Measurements from ENCODE around the gene UGT3A2.
"Not testable (repeated sequence)": the region's sequence is repeated elsewhere in the genome, so short reads cannot be mapped to it uniquely, and the experiment has no call there.

Gene UGT3A2

GRCh38 chr5:36041537-36041845, 25.2 kb downstream of the UGT3A2 start:
- TF ChIP-seq CTCF (IDR thresholded peaks at IDR 0.05; ENCODE audit: extremely low read depth, insufficient read depth, missing control alignments) = no peak
- in situ Hi-C loops (cut with MboI; ENCODE audit: low pct_unique_long_range_greater_than_20kb, low sequenced_read_pairs, unreplicated experiment) = no loop called here
- no peak for DNase-seq (ENCODE audit: low spot score)

- TF ChIP-seq CTCF (IDR thresholded peaks at IDR 0.05; ENCODE audit: extremely low read depth, insufficient read depth, missing control alignments) = no peak
- in situ Hi-C loops (cut with MboI; ENCODE audit: low pct_unique_long_range_greater_than_20kb, low sequenced_read_pairs, unreplicated experiment) = no loop called here
- DNase-seq (ENCODE audit: low spot score) = no peak
Observed at GRCh38 chr5:36040651-36041536, 25.8 kb downstream of the UGT3A2 start.

GRCh38 chr5:36035696-36036095, 31.0 kb downstream of the UGT3A2 start:
- DNase-seq (ENCODE audit: low spot score) = no peak
- no peak for TF ChIP-seq CTCF (IDR thresholded peaks at IDR 0.05; ENCODE audit: extremely low read depth, insufficient read depth, missing control alignments)
- in situ Hi-C loops (cut with MboI; ENCODE audit: low pct_unique_long_range_greater_than_20kb, low sequenced_read_pairs, unreplicated experiment) = no loop called here

- in situ Hi-C loops (cut with MboI; ENCODE audit: low pct_unique_long_range_greater_than_20kb, low sequenced_read_pairs, unreplicated experiment); DNase-seq (ENCODE audit: low spot score): not testable (repeated sequence)
Observed at GRCh38 chr5:36034536-36035134, 32.0 kb downstream of the UGT3A2 start.

- no peak for TF ChIP-seq CTCF (IDR thresholded peaks at IDR 0.05; ENCODE audit: extremely low read depth, insufficient read depth, missing control alignments)
- no peak for DNase-seq (ENCODE audit: low spot score)
- in situ Hi-C loops (cut with MboI; ENCODE audit: low pct_unique_long_range_greater_than_20kb, low sequenced_read_pairs, unreplicated experiment) = no loop called here
Observed at GRCh38 chr5:36033486-36033885, 33.2 kb downstream of the UGT3A2 start.

- no peak for TF ChIP-seq CTCF (IDR thresholded peaks at IDR 0.05; ENCODE audit: extremely low read depth, insufficient read depth, missing control alignments)
- in situ Hi-C loops (cut with MboI; ENCODE audit: low pct_unique_long_range_greater_than_20kb, low sequenced_read_pairs, unreplicated experiment) = no loop called here
- no peak for DNase-seq (ENCODE audit: low spot score)
Observed at GRCh38 chr5:36033047-36033446, 33.6 kb downstream of the UGT3A2 start.

- in situ Hi-C loops (cut with MboI; ENCODE audit: low pct_unique_long_range_greater_than_20kb, low sequenced_read_pairs, unreplicated experiment) = no loop called here
- no peak for DNase-seq (ENCODE audit: low spot score)
- TF ChIP-seq CTCF (IDR thresholded peaks at IDR 0.05; ENCODE audit: extremely low read depth, insufficient read depth, missing control alignments) = no peak
Observed at GRCh38 chr5:36031223-36031622, 35.5 kb downstream of the UGT3A2 start.
